Activated naive CD8-positive, alpha-beta T cell treated with anti-CD3 and anti-CD28 coated beads, Interleukin-2, amount 10 ng/mL, durations not matched to agents 7 days and 5 days (primary cell): ENCODE data around the gene SMAD2. TPM values are rescaled to one million over a fixed set of nuclear protein-coding genes. Genes with fewer than 3 reads are reported as not detected.

Experiments
- ATAC-seq: fragments of 150-1000 bp; cut with Tn5 transposase; one replicate; pipeline ENCODE4 v1.10.0; 2021; ENCODE audit warnings: low read depth, moderate library complexity
- POLR2A ChIA-PET: fragments of 350-600 bp; sonication (Branson Sonifier 250); formaldehyde crosslinking; loops from one replicate; lab custom pipeline; 2021; ENCODE audit warnings: antibody characterized with exemption; lab: Charles Lee
- DNase-seq: peaks from one replicate; pipeline ENCODE4 v3.0.0; 2021
- H3K27ac Mint-ChIP-seq: one replicate; pipeline ENCODE4 v1.8.0; 2022; ENCODE audit warnings: mild to moderate bottlenecking, mixed read lengths
- H3K27me3 Mint-ChIP-seq: one replicate; pipeline ENCODE4 v1.8.0; 2022; ENCODE audit warnings: mild to moderate bottlenecking, moderate library complexity, mixed read lengths
- H3K36me3 Mint-ChIP-seq: one replicate; pipeline ENCODE4 v1.8.0; 2021; ENCODE audit warnings: mild to moderate bottlenecking, mixed read lengths
- H3K4me1 Mint-ChIP-seq: one replicate; pipeline ENCODE4 v1.8.0; 2021; ENCODE audit warnings: mixed read lengths
- H3K4me3 Mint-ChIP-seq: one replicate; pipeline ENCODE4 v1.8.0; 2022; ENCODE audit warnings: mild to moderate bottlenecking, moderate library complexity, mixed read lengths
- H3K9me3 Mint-ChIP-seq: one replicate; pipeline ENCODE4 v1.8.0; 2021; ENCODE audit warnings: mixed read lengths
- total RNA-seq, 2 experiments: library from RNA; stranded (reverse); gene quantifications; one replicate each; pipeline ENCODE4 v1.2.3, GENCODE V29; 2021

The SMAD2 gene
- total RNA-seq, 2 experiments from 2014 or later = 119 to 127 TPM

DNA sequence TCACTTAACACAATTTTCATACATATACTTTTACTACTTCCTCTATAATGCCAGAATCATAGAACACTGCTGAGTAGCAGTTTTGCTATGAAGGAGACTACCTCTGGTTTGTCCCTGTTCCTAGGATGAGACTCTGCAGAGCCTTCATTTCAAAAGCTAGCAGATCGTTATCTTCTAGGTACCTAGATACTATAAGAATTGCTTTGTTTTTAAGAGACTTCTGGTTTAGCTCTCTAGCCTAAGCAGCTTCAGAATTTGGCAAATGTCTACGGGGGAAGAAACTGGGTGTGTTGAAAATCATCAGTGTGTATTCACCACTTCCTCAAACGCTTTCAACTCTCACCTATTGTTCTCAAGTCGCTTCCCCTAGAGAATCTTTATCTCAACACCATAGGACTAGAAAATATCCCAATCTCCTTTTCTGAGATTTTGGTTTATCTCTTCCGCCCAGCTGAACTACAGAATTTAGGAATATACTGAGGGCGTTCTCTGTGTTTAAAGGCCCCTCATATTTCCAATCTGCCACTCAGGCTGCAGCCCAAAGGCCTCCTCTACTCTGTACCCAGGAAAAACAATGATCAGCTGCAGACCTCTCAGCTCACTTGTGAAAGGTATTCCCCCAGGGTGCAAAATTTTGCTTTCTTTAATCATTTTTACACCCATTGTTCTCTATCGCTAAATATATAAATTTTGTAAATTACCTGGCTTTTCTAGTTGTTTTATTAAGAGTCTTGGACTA lies 28.7 kb downstream of the SMAD2 start:
- peak overlapping the region; percentile 76 for H3K27ac Mint-ChIP-seq
- ATAC-seq (peak; percentile 96), DNase-seq (no peak)
- no peaks in the 10 kb centered on the region for H3K27me3 Mint-ChIP-seq
- H3K9me3 Mint-ChIP-seq = peaks cover 22% of the 10 kb centered on the region
- peak overlapping the region; percentile 64 for H3K4me3 Mint-ChIP-seq
- H3K4me1 Mint-ChIP-seq = peaks cover 20% of the 10 kb centered on the region
- peaks cover 66% of the 10 kb centered on the region for H3K36me3 Mint-ChIP-seq
- POLR2A ChIA-PET = interaction anchor here (3.8 kb wide), 1 partner anchor 29 kb away, joined by 21 read pairs; the partner anchor contains the start of gene SMAD2

DNA sequence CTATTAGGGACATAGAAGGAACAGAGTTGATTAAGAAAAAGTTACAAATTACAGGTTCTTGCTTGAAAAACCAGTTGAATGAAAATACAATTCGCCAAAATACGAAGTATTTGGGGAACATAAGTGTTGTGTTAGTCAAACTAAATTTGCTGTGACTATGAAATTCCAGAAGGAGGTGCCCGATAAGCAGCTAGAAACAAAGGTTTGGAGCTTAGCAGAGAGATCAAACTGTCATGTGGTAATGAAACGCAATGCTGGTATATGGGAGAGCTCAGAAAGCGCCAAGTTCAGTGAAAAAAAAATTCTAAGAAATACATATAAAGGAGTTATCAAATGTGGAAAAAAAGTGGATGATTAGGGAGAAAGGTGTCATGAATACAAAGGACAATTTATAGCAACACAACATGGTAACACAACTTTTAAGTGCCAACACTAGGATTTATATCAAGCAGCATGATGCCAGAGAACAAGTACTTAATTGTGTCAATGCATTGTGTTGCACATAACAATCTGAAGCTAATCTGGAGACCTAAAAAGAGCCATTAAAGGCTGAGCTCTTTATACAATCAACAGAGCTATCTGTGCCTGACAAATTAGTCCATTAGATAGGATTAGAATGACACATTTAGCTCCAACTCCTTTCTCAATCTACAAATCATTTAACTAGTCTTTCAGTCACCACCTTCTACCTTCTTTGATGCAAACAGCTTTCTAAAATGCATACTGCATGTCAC lies 31.2 kb downstream of the SMAD2 start:
- peaks cover 29% of the 10 kb centered on the region for H3K4me1 Mint-ChIP-seq
- no peaks in the 10 kb centered on the region for H3K27me3 Mint-ChIP-seq
- no peak overlapping the region for H3K4me3 Mint-ChIP-seq
- POLR2A ChIA-PET = interaction anchor here (3.8 kb wide), 1 partner anchor 31 kb away, joined by 21 read pairs; the partner anchor contains the start of gene SMAD2
- peaks cover 60% of the 10 kb centered on the region for H3K36me3 Mint-ChIP-seq
- no peak overlapping the region for H3K27ac Mint-ChIP-seq
- H3K9me3 Mint-ChIP-seq = peaks cover 12% of the 10 kb centered on the region
- ATAC-seq = no peak
- no peak for DNase-seq

DNA sequence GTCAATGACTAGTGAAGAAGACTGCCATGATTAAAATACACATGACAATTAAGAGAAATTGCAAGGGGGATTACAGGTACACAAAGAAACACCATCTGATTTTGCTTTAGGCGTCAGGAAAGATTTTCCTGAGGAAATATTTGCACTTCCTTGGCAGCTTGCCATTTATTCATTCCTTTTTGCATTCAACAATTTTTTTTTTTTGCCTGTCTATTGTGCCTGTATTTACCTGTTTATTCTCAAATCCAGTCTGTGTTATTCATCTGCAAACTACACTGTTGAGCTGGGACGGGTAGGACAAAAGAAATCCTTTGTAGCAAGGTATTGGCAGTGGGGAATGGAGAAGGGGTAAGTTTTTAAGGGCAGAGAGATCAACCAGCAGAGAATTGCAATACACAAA lies 31.8 kb downstream of the SMAD2 start:
- POLR2A ChIA-PET = interaction anchor here (3.8 kb wide), 1 partner anchor 32 kb away, joined by 21 read pairs; the partner anchor contains the start of gene SMAD2
- peaks cover 60% of the 10 kb centered on the region for H3K36me3 Mint-ChIP-seq

DNA sequence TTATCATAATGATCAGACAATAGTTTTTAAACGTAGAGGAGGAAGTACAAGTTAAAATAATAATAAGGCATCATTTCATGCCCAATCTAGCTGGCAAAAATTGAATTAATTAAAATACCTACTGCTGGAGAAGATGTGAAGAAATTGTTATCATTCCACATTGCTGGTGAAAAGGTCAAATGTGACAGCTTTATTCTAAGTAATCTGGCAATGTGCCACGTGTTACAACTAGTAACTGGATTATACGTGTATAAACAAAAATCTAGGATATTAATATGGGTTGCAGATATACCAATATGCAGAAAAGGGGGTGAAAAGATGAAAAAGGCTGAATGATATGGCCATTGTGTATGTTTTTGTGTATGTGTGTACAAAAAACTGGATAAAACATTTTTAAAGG lies 32.4 kb downstream of the SMAD2 start:
- H3K27me3 Mint-ChIP-seq = no peaks in the 10 kb centered on the region
- H3K9me3 Mint-ChIP-seq = peaks cover 4% of the 10 kb centered on the region
- no peak for DNase-seq
- H3K4me3 Mint-ChIP-seq = no peak overlapping the region
- POLR2A ChIA-PET = no interaction called here
- peaks cover 56% of the 10 kb centered on the region for H3K36me3 Mint-ChIP-seq
- no peak for ATAC-seq
- peaks cover 31% of the 10 kb centered on the region for H3K4me1 Mint-ChIP-seq
- no peak overlapping the region for H3K27ac Mint-ChIP-seq

More for the DNA sequence above, 31.8 kb downstream of the SMAD2 start:
- DNase-seq = no peak
- peaks cover 31% of the 10 kb centered on the region for H3K4me1 Mint-ChIP-seq
- no peak for ATAC-seq
- peaks cover 8% of the 10 kb centered on the region for H3K9me3 Mint-ChIP-seq
- H3K4me3 Mint-ChIP-seq = no peak overlapping the region
- H3K27me3 Mint-ChIP-seq = no peaks in the 10 kb centered on the region
- no peak overlapping the region for H3K27ac Mint-ChIP-seq

DNA sequence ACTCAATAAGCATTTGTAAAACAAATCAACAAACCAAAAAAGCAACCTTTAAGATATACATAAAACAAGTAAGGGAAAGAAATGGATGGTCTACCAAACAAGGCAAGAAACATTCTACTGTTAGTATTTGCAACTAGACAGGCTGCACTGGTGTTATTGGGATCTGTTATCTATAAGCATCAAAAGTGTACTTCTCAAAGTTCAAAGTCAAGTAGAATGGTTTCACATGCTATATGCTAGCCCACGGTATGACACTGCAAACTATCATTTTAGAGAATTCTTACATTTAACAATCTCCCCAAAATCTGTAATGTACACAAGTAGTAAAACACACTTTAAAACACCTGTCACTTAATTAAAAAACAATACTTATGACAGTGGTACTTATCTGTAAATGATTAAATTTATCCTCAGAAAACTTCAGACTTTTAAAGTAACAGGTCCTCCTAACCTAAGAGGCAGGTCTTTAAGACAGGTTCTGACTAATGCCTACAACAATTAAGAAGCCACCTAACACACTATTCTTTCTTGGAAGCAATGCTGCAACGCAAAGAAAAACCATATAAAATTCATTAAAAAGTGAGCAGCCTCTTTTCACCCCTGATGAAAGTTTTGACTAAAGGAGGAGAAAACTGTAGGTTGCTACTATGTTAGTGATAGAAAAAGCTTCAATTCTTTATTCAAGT lies 34.8 kb downstream of the SMAD2 start:
- no peak for DNase-seq
- ATAC-seq = no peak
- Mint-ChIP-seq H3K4me1 (peaks cover 16% of the 10 kb centered on the region), H3K36me3 (peaks cover 42% of the 10 kb centered on the region), H3K27ac (no peak overlapping the region), H3K9me3 (peaks cover 4% of the 10 kb centered on the region), H3K4me3 (no peak overlapping the region), H3K27me3 (no peaks in the 10 kb centered on the region)
- POLR2A ChIA-PET = interaction anchor here (0.8 kb wide), 1 partner anchor 35 kb away, joined by 3 read pairs; the partner anchor contains the start of gene SMAD2

DNA sequence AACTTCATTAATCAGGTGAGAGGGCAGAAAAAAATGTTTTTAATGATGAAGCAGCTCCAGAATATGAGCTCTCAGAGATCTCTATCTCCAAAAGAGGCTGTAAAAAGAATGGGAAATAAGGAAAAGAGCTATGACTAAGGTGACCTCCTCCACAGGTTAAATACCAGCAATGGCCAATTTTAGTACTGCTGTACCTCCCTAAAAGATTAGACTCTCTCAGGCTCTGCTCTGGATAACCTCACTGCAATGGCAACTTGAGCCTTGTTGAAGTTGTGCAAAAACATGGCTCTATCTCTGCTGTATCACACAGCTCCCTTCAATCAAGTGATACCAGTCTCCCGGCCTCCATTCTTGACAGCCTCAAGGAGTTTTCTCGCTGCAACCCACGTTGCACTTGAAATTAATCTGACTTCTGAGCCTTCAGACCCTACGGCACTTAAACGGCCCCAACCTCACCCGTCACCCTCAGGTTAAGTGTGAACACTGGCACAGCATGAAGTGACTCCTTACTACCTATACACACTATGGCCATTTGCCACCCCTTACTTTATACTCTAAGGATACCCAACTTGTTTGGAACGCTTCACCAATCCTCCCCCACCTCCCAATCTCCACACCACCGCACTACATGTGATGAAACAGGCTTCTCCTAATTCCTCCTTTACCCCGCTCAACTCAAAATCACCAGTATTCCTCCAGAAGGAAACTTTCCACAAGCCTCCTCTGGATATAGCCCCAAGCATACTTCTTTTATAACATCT lies 36.3 kb downstream of the SMAD2 start:
- H3K27ac Mint-ChIP-seq = no peak overlapping the region
- no peaks in the 10 kb centered on the region for H3K27me3 Mint-ChIP-seq
- peaks cover 19% of the 10 kb centered on the region for H3K4me1 Mint-ChIP-seq
- no peaks in the 10 kb centered on the region for H3K9me3 Mint-ChIP-seq
- no peak overlapping the region for H3K4me3 Mint-ChIP-seq
- peaks cover 34% of the 10 kb centered on the region for H3K36me3 Mint-ChIP-seq
- DNase-seq (no peak), ATAC-seq (no peak)
- POLR2A ChIA-PET = no interaction called here

DNA sequence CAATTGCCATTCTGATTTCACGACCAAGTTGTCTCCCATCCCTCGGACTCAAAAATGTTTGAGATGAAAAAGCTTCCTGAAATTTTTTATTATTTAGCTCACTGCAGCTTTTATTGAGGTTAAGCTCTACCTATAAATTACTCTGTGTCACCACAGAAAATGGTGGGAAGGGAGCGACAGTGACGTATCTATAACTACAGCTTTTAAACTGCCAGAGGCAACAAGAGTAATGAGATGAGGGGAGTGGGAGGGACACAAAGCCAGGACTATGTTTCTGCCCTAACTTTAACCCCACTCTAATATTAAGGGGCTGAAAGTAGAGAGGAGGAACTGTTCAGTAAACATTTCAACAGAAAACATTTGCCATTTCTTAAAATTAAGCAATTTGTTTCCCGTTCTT lies 37.4 kb downstream of the SMAD2 start:
- Mint-ChIP-seq H3K27me3 (no peaks in the 10 kb centered on the region), H3K4me3 (no peak overlapping the region), H3K36me3 (peaks cover 39% of the 10 kb centered on the region), H3K4me1 (peaks cover 26% of the 10 kb centered on the region), H3K27ac (no peak overlapping the region), H3K9me3 (no peaks in the 10 kb centered on the region)
- POLR2A ChIA-PET = no interaction called here
- ATAC-seq = no peak
- DNase-seq = no peak

DNA sequence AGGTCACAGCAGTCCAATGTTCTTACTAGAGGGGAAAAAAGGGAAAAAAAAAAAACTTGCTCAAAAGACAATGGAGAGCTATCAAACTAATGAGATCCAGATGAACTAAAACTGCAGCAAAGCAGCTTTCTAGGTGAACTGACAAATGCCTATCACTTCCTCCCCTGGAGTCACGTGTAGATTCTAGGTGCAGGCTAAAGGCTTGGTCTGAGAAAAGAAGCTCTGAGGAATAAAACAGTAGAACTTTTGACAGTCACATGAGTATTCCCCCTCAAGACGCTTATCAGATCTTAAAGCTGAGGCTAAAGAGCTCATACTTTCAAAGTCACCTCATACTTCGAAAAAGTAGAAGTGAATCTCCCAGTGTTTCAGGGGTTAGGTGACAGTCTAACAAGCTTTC lies 42.3 kb downstream of the SMAD2 start:
- peaks cover 21% of the 10 kb centered on the region for H3K4me1 Mint-ChIP-seq
- H3K36me3 Mint-ChIP-seq = peaks cover 28% of the 10 kb centered on the region
- H3K27me3 Mint-ChIP-seq = no peaks in the 10 kb centered on the region
- no peak for ATAC-seq
- DNase-seq = no peak
- no peak overlapping the region for H3K27ac Mint-ChIP-seq
- no peak overlapping the region for H3K4me3 Mint-ChIP-seq
- POLR2A ChIA-PET = no interaction called here
- no peaks in the 10 kb centered on the region for H3K9me3 Mint-ChIP-seq

DNA sequence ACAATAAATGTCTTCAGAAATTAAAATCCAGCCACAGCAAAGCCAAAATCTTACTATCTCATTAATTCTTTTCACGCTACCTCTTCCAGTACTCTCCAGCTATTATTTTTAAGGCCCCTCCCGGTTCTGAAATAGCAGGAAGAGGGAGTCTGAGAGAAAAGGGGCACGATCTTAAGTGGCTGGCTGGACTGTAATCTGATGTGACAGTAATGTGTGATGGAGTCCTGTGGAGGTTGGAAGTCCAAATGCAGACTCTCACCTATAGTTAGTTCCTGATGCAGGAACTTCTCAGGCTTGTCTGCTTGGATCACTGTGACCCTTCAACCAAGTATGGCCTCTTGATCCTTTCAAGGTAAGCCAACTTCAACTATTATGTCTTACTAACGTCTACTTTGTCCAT lies 43.2 kb downstream of the SMAD2 start:
- peaks cover 30% of the 10 kb centered on the region for H3K36me3 Mint-ChIP-seq
- H3K4me1 Mint-ChIP-seq = peaks cover 21% of the 10 kb centered on the region
- H3K4me3 Mint-ChIP-seq = no peak overlapping the region
- ATAC-seq (no peak), DNase-seq (no peak)
- H3K9me3 Mint-ChIP-seq = no peaks in the 10 kb centered on the region
- POLR2A ChIA-PET = no interaction called here
- no peak overlapping the region for H3K27ac Mint-ChIP-seq
- no peaks in the 10 kb centered on the region for H3K27me3 Mint-ChIP-seq

DNA sequence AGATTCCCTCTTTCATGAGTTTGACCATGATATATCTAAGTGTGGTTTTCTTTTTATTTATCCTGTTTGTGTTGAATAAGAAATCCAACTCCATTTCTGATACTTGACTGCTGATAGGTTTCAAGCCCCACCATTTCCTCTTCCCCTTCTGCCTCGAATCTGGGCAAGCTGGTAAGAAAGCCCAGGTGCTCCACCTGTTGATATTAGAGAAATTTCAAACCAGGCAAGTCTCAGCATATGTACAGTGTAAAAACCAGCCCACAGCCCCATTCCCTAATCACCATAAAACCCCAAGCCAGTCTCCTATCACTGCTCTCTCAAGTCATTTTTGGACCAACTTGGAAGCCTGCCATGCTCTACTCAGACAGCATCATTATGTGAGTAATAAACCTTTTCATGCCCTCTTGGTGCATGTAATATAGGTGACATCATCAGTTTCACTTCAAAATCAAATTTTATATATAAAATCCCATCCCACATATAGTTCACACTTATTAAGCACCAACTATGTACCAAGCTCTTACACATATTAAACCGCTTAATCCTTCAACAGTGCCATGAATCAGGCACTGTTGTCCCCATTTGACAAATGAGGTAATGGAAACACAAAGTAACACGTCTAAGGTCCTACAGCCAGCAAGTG lies 46.6 kb downstream of the SMAD2 start:
- DNase-seq (no peak), ATAC-seq (no peak)
- Mint-ChIP-seq H3K4me3 (no peak overlapping the region), H3K36me3 (peaks cover 42% of the 10 kb centered on the region), H3K27me3 (peaks cover 1% of the 10 kb centered on the region), H3K9me3 (peaks cover 1% of the 10 kb centered on the region), H3K4me1 (peaks cover 16% of the 10 kb centered on the region), H3K27ac (no peak overlapping the region)
- POLR2A ChIA-PET = no interaction called here

DNA sequence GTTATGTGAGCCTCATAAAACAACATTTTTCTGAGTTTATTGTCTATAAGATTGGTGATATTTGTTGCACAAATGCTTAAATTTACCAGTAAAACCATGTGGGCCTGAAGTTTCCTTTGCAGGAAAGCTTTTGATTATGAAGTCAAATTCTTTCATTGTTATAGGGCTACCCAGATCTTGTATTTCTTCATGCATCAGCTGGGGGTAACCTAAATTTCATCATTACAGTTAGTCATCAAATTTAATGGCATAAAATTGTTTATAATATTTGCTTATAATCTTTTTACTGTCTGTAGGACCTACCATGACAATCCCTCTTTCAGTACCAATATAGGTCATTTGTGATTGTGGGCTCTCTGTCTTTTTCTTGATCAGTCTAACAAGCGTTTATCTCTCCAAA lies 47.8 kb downstream of the SMAD2 start:
- DNase-seq (no peak), ATAC-seq (no peak)
- POLR2A ChIA-PET = no interaction called here
- Mint-ChIP-seq H3K36me3 (peaks cover 35% of the 10 kb centered on the region), H3K4me3 (no peak overlapping the region), H3K4me1 (peaks cover 9% of the 10 kb centered on the region), H3K9me3 (peaks cover 1% of the 10 kb centered on the region), H3K27me3 (peaks cover 1% of the 10 kb centered on the region), H3K27ac (no peak overlapping the region)

DNA sequence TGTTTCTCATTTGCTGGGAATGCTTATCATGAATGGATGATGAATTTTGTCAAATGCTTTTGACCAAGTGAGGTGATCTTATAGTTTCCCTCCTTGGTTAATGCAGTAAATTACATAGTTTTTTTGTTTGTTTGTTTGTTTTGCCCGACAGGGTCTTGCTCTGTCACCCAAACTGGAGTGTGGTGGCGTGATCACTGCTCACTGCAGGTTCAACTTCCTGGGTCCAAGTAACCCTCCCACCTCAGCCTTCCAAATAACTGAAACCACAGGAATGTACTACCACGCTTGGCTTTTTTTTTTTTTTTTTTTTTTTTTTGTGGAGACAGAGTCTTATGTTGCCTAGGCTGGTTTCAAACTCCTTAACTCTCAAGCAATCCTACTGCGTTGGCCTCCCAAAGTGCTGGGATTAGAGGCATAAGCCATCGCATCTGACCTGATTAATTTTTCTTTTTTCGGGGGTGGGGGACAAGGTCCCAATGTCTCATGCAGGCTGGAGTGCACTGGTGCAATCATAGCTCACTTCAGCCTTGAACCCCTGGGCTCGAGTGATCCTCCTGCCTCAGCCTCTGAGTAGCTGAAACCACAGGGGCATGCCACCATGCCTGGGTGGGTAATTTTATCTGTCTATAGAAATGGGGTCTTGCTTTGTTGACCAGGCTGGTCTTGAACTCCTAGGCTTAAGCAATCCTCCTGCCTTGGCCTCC lies 48.6 kb downstream of the SMAD2 start:
- Mint-ChIP-seq H3K36me3 (peaks cover 29% of the 10 kb centered on the region), H3K4me1 (peaks cover 7% of the 10 kb centered on the region)
- POLR2A ChIA-PET = no interaction called here

More for the DNA sequence above, 48.6 kb downstream of the SMAD2 start:
- ATAC-seq = no peak
- Mint-ChIP-seq H3K9me3 (peaks cover 1% of the 10 kb centered on the region), H3K4me3 (no peak overlapping the region), H3K27ac (no peak overlapping the region), H3K27me3 (peaks cover 1% of the 10 kb centered on the region)
- no peak for DNase-seq
